Mucosa of gallbladder (tissue), 1 donor: ENCODE results near the gene PARVB. TPM values are rescaled to one million over a fixed set of nuclear protein-coding genes. Genes with fewer than 3 reads are reported as not detected.

Experiments
- DNase-seq: peaks from one replicate; pipeline ENCODE4 v3.0.0-alpha.2; 2020; ENCODE audit warnings: low spot score
- total RNA-seq: library from RNA; stranded (reverse); gene quantifications from one replicate; pipeline ENCODE4 v1.2.1, GENCODE V29; 2021
- donor health status: DM: no; HTN: no; CAD: no.

Gene PARVB
- total RNA-seq, 1 donor from 2014 or later: 16.5 TPM

GRCh38 chr22:44133901-44134571 lies 109.9 kb downstream of the PARVB start:
- DNase-seq: peak; percentile 48

GRCh38 chr22:44136112-44136511 lies 112.0 kb downstream of the PARVB start:
- DNase-seq: no peak

- no peak for DNase-seq
Observed at GRCh38 chr22:44136786-44137185, 112.7 kb downstream of the PARVB start.

GRCh38 chr22:44137415-44137814 lies 113.3 kb downstream of the PARVB start:
- no peak for DNase-seq

- DNase-seq: no peak
Observed at GRCh38 chr22:44139773-44140172, 115.7 kb downstream of the PARVB start.

- DNase-seq: no peak
Observed at GRCh38 chr22:44142421-44143104, 118.5 kb downstream of the PARVB start.

GRCh38 chr22:44143105-44143474 lies 119.0 kb downstream of the PARVB start:
- peak; percentile 18 for DNase-seq

GRCh38 chr22:44143579-44143978 lies 119.5 kb downstream of the PARVB start:
- no peak for DNase-seq

- DNase-seq: no peak
Observed at GRCh38 chr22:44144046-44144569, 120.0 kb downstream of the PARVB start.

- no peak for DNase-seq
Observed at GRCh38 chr22:44145544-44145943, 121.4 kb downstream of the PARVB start.

- no peak for DNase-seq
Observed at GRCh38 chr22:44146088-44146861, 122.2 kb downstream of the PARVB start.

GRCh38 chr22:44147008-44147645 lies 123.0 kb downstream of the PARVB start:
- no peak for DNase-seq

- peak; percentile 16 for DNase-seq
Observed at GRCh38 chr22:44147821-44148574, 123.9 kb downstream of the PARVB start.

- no peak for DNase-seq
Observed at GRCh38 chr22:44151676-44152075, 127.6 kb downstream of the PARVB start.

GRCh38 chr22:44153710-44154109 lies 129.6 kb downstream of the PARVB start:
- no peak for DNase-seq

- no peak for DNase-seq
Observed at GRCh38 chr22:44154436-44154942, 130.4 kb downstream of the PARVB start.

- DNase-seq: no peak
Observed at GRCh38 chr22:44155115-44155514, 131.0 kb downstream of the PARVB start.

GRCh38 chr22:44157916-44158618 lies 134.0 kb downstream of the PARVB start:
- DNase-seq: no peak

GRCh38 chr22:44158816-44159215 lies 134.7 kb downstream of the PARVB start:
- DNase-seq: no peak

- peak; percentile 34 for DNase-seq
Observed at GRCh38 chr22:44159221-44159620, 135.1 kb downstream of the PARVB start.
